NCI-H2029 (cell line): ENCODE measurements around the gene MKNK1.

Experiments used
- DNase-seq: peaks from one replicate; lab custom pipeline; 2025; lab: John Stamatoyannopoulos, UW

The MKNK1 gene

GRCh38 chr1:46558141-46558963 is 45.7 kb downstream of the MKNK1 start:
- DNase-seq: no peak

GRCh38 chr1:46557403-46557802 is 46.7 kb downstream of the MKNK1 start:
- DNase-seq: no peak

- DNase-seq: no peak
Observed at GRCh38 chr1:46556822-46557221, 47.2 kb downstream of the MKNK1 start.

GRCh38 chr1:46555826-46556619 is 48.0 kb downstream of the MKNK1 start:
- DNase-seq: no peak

- DNase-seq: no peak
Observed at GRCh38 chr1:46554597-46555381, 49.3 kb downstream of the MKNK1 start.

GRCh38 chr1:46554236-46554596 is 49.9 kb downstream of the MKNK1 start:
- DNase-seq: no peak

- no peak for DNase-seq
Observed at GRCh38 chr1:46553506-46553905, 50.6 kb downstream of the MKNK1 start.

- no peak for DNase-seq
Observed at GRCh38 chr1:46552357-46553237, 51.5 kb downstream of the MKNK1 start.

- no peak for DNase-seq
Observed at GRCh38 chr1:46551597-46552095, 52.4 kb downstream of the MKNK1 start, which contains the start of gene KNCN. KNCN (minus strand) TSS chr1:46551647; CDS start chr1:46551215, 432 bp downstream.

- DNase-seq: no peak
Observed at GRCh38 chr1:46550751-46551231, 53.3 kb downstream of the MKNK1 start.

GRCh38 chr1:46549697-46550681 is 54.1 kb downstream of the MKNK1 start:
- peak; percentile 46 for DNase-seq

- DNase-seq: peak; percentile 58
Observed at GRCh38 chr1:46547481-46548383, 56.3 kb downstream of the MKNK1 start.

- no peak for DNase-seq
Observed at GRCh38 chr1:46546210-46546609, 57.9 kb downstream of the MKNK1 start.

- DNase-seq: no peak
Observed at GRCh38 chr1:46545784-46546183, 58.3 kb downstream of the MKNK1 start.

- no peak for DNase-seq
Observed at GRCh38 chr1:46544561-46545240, 59.4 kb downstream of the MKNK1 start.

GRCh38 chr1:46543761-46544560 is 60.1 kb downstream of the MKNK1 start:
- no peak for DNase-seq

- DNase-seq: no peak
Observed at GRCh38 chr1:46543382-46543760, 60.7 kb downstream of the MKNK1 start.
